Umbilical cord (tissue), 2 donors: ENCODE data around the gene TMEM108. TPM values are rescaled to one million over a fixed set of nuclear protein-coding genes. Genes with fewer than 3 reads are reported as not detected.
A peak's percentile ranks its signal among the peaks of the same experiment; 100 is the strongest.

Experiments
- DNase-seq: peaks from one replicate; pipeline ENCODE4 v3.0.0-alpha.2; 2015; ENCODE audit warnings: low spot score
- total RNA-seq: library from RNA; depleted of rRNA; stranded (reverse); fragments of >200 nt; gene quantifications from one replicate; pipeline ENCODE4 v1.2.3, GENCODE V29; 2014; ENCODE audit warnings: low replicate concordance; ENCODE audit not compliant: insufficient read depth

TMEM108 gene
- total RNA-seq, 1 donor from 2014 or later, result 6.0 TPM

GRCh38 chr3:133117342-133117741, 79.2 kb downstream of the TMEM108 start:
- DNase-seq, result no peak

- DNase-seq, result no peak
Measured at GRCh38 chr3:133119176-133119575, 81.0 kb downstream of the TMEM108 start.

GRCh38 chr3:133121450-133121849, 83.3 kb downstream of the TMEM108 start:
- no peak for DNase-seq

- no peak for DNase-seq
Measured at GRCh38 chr3:133123636-133124035, 85.4 kb downstream of the TMEM108 start.

- peak; percentile 17 for DNase-seq
Measured at GRCh38 chr3:133124511-133124910, 86.3 kb downstream of the TMEM108 start.

- no peak for DNase-seq
Measured at GRCh38 chr3:133125171-133125570, 87.0 kb downstream of the TMEM108 start.

- DNase-seq, result no peak
Measured at GRCh38 chr3:133125802-133126201, 87.6 kb downstream of the TMEM108 start.

GRCh38 chr3:133127381-133127780, 89.2 kb downstream of the TMEM108 start:
- no peak for DNase-seq

- no peak for DNase-seq
Measured at GRCh38 chr3:133130168-133130567, 92.0 kb downstream of the TMEM108 start.

- no peak for DNase-seq
Measured at GRCh38 chr3:133135306-133135705, 97.1 kb downstream of the TMEM108 start.

- no peak for DNase-seq
Measured at GRCh38 chr3:133136114-133137041, 98.2 kb downstream of the TMEM108 start.

GRCh38 chr3:133137042-133137996, 99.1 kb downstream of the TMEM108 start:
- no peak for DNase-seq

- DNase-seq, result no peak
Measured at GRCh38 chr3:133138017-133138416, 99.8 kb downstream of the TMEM108 start.

GRCh38 chr3:133152056-133152455, 113.9 kb downstream of the TMEM108 start:
- DNase-seq, result no peak

- no peak for DNase-seq
Measured at GRCh38 chr3:133152681-133153220, 114.6 kb downstream of the TMEM108 start.

GRCh38 chr3:133153382-133153781, 115.2 kb downstream of the TMEM108 start:
- no peak for DNase-seq

GRCh38 chr3:133157716-133158115, 119.5 kb downstream of the TMEM108 start:
- DNase-seq, result no peak

GRCh38 chr3:133158686-133159085, 120.5 kb downstream of the TMEM108 start:
- DNase-seq, result no peak

GRCh38 chr3:133159498-133160475, 121.6 kb downstream of the TMEM108 start:
- DNase-seq, result no peak

GRCh38 chr3:133161656-133162055, 123.5 kb downstream of the TMEM108 start:
- no peak for DNase-seq

- no peak for DNase-seq
Measured at GRCh38 chr3:133162265-133162664, 124.1 kb downstream of the TMEM108 start.
